DMS 273 (cell line): Measurements from ENCODE around the gene GSTCD.

ENCODE experiments used
- DNase-seq: peaks from one replicate; lab custom pipeline; 2025; ENCODE audit not compliant: unreplicated experiment; lab: John Stamatoyannopoulos, UW

The GSTCD gene

DNA sequence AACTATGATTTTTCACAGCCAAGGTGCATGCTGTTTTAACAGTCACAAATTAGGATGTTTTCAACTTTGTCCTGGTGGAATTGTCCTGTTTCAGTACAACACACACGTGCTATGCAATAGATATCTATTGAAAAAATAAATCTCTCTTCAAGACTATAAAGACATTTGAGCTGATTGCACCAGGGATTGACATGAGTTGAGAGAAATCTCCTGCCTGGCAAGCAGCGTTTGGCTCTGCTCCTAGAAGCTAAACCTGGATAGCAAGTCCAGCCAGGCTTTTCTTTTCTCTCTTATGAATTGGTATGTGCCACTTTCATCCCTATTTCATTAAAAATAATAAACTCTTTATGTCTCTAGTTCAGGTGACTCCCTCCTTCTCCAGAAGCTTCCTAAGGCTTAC lies 170.1 kb downstream of the GSTCD start:
- DNase-seq, result no peak

GRCh38 chr4:105887508-105887907 lies 178.9 kb downstream of the GSTCD start:
- no peak for DNase-seq

DNA sequence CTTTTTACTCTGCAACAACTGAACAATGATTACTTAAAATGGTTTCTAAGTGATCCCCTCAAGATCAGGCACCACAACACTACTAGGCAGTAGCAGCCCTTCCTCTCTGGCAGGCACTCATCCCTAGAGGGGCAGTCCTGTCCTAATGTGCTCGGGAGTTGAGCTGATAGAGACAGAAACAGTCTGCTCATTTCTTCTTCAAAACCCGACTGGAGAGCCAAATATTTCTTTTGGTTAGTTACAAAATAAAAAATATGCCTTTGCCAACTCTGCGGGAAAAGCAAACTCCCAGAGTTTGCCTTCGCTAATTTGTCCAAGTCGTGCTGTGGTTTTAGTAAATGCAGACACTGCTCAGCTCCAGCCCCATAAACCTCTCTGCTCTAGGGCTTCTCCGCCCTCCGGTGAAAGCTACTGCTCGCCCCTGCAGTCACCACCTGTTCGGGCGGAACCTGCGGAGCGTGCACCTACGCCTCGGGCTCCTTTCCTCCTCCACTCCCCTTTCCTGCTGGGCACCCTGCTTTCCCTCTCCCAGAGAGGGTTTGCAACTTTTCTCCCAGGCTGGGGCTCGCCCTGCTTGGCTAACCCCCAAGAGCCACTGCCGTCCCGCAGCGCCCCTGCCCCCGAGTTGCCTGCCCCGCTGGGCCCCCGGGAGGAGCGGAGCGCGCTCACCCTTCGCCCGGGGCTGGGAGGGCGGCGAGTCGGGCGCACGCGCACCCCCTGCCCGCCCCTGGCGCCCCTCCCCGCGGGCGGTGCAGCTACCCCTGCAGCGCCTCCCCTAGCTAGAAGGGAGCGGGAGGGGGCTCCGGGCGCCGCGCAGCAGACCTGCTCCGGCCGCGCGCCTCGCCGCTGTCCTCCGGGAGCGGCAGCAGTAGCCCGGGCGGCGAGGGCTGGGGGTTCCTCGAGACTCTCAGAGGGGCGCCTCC lies 186.3 kb downstream of the GSTCD start, which contains the start of gene NPNT:
Gene NPNT (plus strand): TSS at position 812 of the 923 bp plus-strand sequence. CDS start 182 bp downstream, outside the sequence.
- DNase-seq, result peak; percentile 44

DNA sequence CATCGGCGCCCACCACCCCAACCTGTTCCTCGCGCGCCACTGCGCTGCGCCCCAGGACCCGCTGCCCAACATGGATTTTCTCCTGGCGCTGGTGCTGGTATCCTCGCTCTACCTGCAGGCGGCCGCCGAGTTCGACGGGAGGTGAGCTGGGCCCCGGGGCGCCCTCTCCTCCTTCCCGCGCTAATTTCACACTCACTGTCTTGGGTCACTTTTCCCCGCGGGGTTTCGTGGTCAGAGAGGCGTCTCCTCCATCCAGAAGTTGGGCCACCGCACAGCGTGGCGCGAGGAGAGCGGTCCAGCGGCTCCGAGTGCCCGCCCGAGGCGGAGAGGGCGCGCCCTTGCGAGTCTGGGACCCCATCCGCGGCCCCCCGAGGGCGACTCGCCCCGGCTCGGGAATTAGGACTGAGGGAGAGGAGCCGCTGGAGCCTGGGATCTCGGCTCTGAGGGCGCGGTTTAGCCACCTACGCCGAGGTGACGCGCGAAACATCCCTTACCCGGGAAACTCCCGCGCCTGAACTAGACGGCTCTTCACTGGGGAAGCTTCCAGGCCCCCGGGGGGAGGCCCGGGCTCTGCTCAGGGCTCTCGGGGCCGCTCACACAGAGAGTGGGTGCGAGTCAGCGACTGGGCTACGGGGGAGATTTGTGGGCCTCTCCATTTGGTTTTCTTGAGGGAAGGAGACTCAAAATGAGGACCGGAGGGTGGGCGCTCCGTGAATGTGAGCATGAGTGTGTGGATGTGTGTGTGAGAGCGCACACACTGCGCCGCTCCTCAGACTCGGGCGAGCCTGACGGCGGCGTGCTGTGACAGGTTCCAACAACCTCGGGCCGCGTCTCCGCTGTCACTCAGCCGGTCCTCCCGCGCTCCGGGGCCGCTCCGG lies 187.2 kb downstream of the GSTCD start:
- DNase-seq, result peak; percentile 42

DNA sequence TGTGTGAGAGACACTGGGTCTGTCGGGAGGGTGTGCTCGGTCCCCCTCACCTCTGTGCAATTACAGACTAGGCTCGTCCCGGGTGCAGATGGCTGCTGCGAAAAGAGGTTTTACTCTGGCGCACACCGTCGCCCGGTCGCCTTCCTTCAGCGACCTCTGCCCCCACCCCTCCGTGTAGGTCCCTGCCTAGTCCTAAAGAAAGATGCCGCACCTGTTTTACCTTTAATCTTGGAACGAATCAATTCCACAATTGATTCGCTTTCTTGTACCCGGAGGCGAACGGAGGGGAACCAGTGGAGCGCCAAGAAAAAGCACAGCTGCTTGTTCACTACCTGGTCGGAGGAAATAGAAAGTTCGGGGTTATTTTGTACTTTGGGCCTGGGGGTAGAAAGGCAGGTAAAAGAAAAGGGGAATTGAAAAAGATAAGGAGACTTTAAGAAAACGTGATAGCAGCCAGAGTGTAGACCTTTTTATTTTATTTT lies 187.9 kb downstream of the GSTCD start:
- DNase-seq, result peak; percentile 19
